A549 (cell line): Measurements from ENCODE around the gene GMPR. TPM values are rescaled to one million over a fixed set of nuclear protein-coding genes. Genes with fewer than 3 reads are reported as not detected.

Experiments
- ATAC-seq, 2 experiments: fragments of 200-7000 bp in 1 of 2; fragments of >200 bp in 1 of 2; cut with Nextera tagmentation in 1 of 2; cut with Tn5 transposase in 1 of 2; 3 replicates each; pipeline versions ENCODE4 v1.8.0 to v1.9.1; 2018 to 2020; ENCODE audit warnings: mild to moderate bottlenecking in 1 of 2, moderate library complexity in 1 of 2
- CTCF ChIA-PET: fragments of 300-600 bp; sonication (Branson Sonifier 250); formaldehyde crosslinking; extraction: SDS; loops from one replicate; lab custom pipeline; 2021; ENCODE audit warnings: antibody characterized with exemption, inconsistent platforms; lab: Yijun Ruan, JAX
- POLR2A ChIA-PET: fragments of 350-600 bp; formaldehyde crosslinking; extraction: SDS; loops from one replicate; lab custom pipeline; 2021; ENCODE audit warnings: antibody characterized with exemption, inconsistent platforms; lab: Yijun Ruan, JAX
- DNase-seq, 2 experiments: peaks; one replicate each; pipeline versions ENCODE4 v3.0.0 to v3.0.0-alpha.2; 2011 to 2016; ENCODE audit warnings: low read depth in 1 of 2, low spot score in 1 of 2
- FAIRE-seq: peaks from 2 replicates; lab custom pipeline; 2011; peaks lifted over from hg19 to GRCh38; lab: Jason Lieb, UNC
- H3K27ac ChIP-seq, 2 experiments: fragments of >200 bp; sonication (Bioruptor Twin); formaldehyde crosslinking; 3 replicates each; pipeline ENCODE4 v1.5.1; 2016 to 2017
- H3K4me1 ChIP-seq: fragments of >200 bp; sonication (Bioruptor Twin); formaldehyde crosslinking; 3 replicates; pipeline ENCODE4 v1.6.1; 2016
- H3K4me2 ChIP-seq: fragments of >200 bp; sonication (Bioruptor Twin); formaldehyde crosslinking; 3 replicates; pipeline ENCODE4 v1.6.1; 2016
- H3K4me3 ChIP-seq: fragments of >200 bp; sonication (Bioruptor Twin); formaldehyde crosslinking; 3 replicates; pipeline ENCODE4 v1.5.1; 2016
- H3K9me3 ChIP-seq: fragments of >200 bp; sonication (Bioruptor Twin); formaldehyde crosslinking; 3 replicates; pipeline ENCODE4 v1.6.1; 2016
- ATOH8 ChIP-seq: fragments of 250-450 bp; sonication (Bioruptor Pico); IDR thresholded peaks from 2 replicates; pipeline ENCODE4 v1.5.0; 2020; ENCODE audit warnings: low read depth, mild to moderate bottlenecking, moderate library complexity
- BHLHE40 ChIP-seq: IDR thresholded peaks from 2 replicates; pipeline ENCODE4 v1.6.1; 2012; ENCODE audit warnings: low read depth, low read length, inconsistent platforms
- CBX2 ChIP-seq: fragments of 200-600 bp; sonication (generic); IDR thresholded peaks from 2 replicates; pipeline ENCODE4 v1.6.1; 2016; ENCODE audit warnings: low read depth, mild to moderate bottlenecking, borderline replicate concordance
- CHD2 ChIP-seq: fragments of 150-350 bp; IDR thresholded peaks from 2 replicates; pipeline ENCODE4 v1.6.1; 2014; ENCODE audit warnings: low read length; ENCODE audit not compliant: partially characterized antibody
- CHD4 ChIP-seq: fragments of 200-600 bp; sonication (generic); IDR thresholded peaks from 2 replicates; pipeline ENCODE4 v1.6.1; 2016; ENCODE audit warnings: antibody characterized with exemption, mild to moderate bottlenecking, borderline replicate concordance
- EHF ChIP-seq: fragments of 250-450 bp; sonication (Bioruptor Pico); IDR thresholded peaks from 2 replicates; pipeline ENCODE4 v1.5.0; 2020; ENCODE audit warnings: mild to moderate bottlenecking
- HDAC2 ChIP-seq: fragments of 200-600 bp; sonication (generic); IDR thresholded peaks from 2 replicates; pipeline ENCODE4 v1.6.1; 2016
- HEYL ChIP-seq: fragments of 250-450 bp; sonication (Bioruptor Pico); IDR thresholded peaks from 2 replicates; pipeline ENCODE4 v1.8.0; 2021; ENCODE audit warnings: mild to moderate bottlenecking, moderate library complexity
- HOXB5 ChIP-seq: fragments of 250-450 bp; sonication (Bioruptor Pico); IDR thresholded peaks from 2 replicates; pipeline ENCODE4 v1.5.0; 2020; ENCODE audit warnings: mild to moderate bottlenecking, moderate library complexity
- JUNB ChIP-seq: fragments of >200 bp; sonication (Bioruptor Twin); formaldehyde crosslinking; IDR thresholded peaks from 2 replicates; pipeline ENCODE4 v1.6.1; 2016
- KDM1A ChIP-seq: fragments of 200-600 bp; sonication (generic); IDR thresholded peaks from 2 replicates; pipeline ENCODE4 v1.6.1; 2016; ENCODE audit warnings: low read depth, mild to moderate bottlenecking
- MAZ ChIP-seq: fragments of 150-350 bp; IDR thresholded peaks from 2 replicates; pipeline ENCODE4 v1.6.1; 2014; ENCODE audit warnings: antibody characterized with exemption, low read depth, low read length, borderline replicate concordance
- NR3C1 ChIP-seq: fragments of >200 bp; sonication (Bioruptor Twin); formaldehyde crosslinking; IDR thresholded peaks from 3 replicates; pipeline ENCODE4 v1.6.1; 2017
- PHF8 ChIP-seq: fragments of 200-600 bp; sonication (generic); IDR thresholded peaks from 2 replicates; pipeline ENCODE4 v1.6.1; 2016; ENCODE audit warnings: low read depth, mild to moderate bottlenecking, antibody characterized with exemption, moderate library complexity, borderline replicate concordance
- POLR2A ChIP-seq: IDR thresholded peaks from 2 replicates; pipeline ENCODE4 v1.6.1; 2012; ENCODE audit warnings: mild to moderate bottlenecking, low read length
- RAD21 ChIP-seq, 2 experiments: fragments of >200 bp in 1 of 2; sonication (Bioruptor Twin) in 1 of 2; formaldehyde crosslinking in 1 of 2; IDR thresholded peaks in 1 of 2; conservative IDR thresholded peaks in 1 of 2; 2 replicates in 1 of 2; 3 replicates in 1 of 2; pipeline ENCODE4 v1.6.1; 2012 to 2018; ENCODE audit warnings: inconsistent platforms in 1 of 2
- RNF2 ChIP-seq: fragments of 200-600 bp; sonication (generic); IDR thresholded peaks from 2 replicates; pipeline ENCODE4 v1.6.1; 2016; ENCODE audit warnings: low read depth, mild to moderate bottlenecking, antibody characterized with exemption, moderate library complexity, borderline replicate concordance
- ZSCAN20 ChIP-seq: fragments of 250-450 bp; sonication (Bioruptor Pico); IDR thresholded peaks from 2 replicates; pipeline ENCODE4 v1.8.0; 2022; ENCODE audit warnings: mild to moderate bottlenecking, moderate library complexity
- WGBS: methylation state at CpG from one replicate; pipeline ENCODE4 v1.1.6; 2017; ENCODE audit errors: missing lambda C conversion rate; 5-methylcytosine and 5-hydroxymethylcytosine counted together
- polyA plus RNA-seq, 4 experiments: library from polyadenylated mRNA; depleted of rRNA in 3 of 4; stranded (reverse); fragments of >200 nt; fragmentation: RNase III in 1 of 4; extraction: RNeasy Plus Mini Kit Qiagen cat#74134 plus additional on column Dnase treatment in 1 of 4; gene quantifications; 2 replicates in 3 of 4; 3 replicates in 1 of 4; pipeline ENCODE4 v1.2.3, GENCODE V29; 2011 to 2017
- TF ChIP-seq, protein P1 (sequence below): IDR thresholded peaks from 2 replicates; pipeline ENCODE4 v1.6.1; 2012
- TF ChIP-seq, protein P2 (sequence below): fragments of >200 bp; sonication (Bioruptor Twin); formaldehyde crosslinking; IDR thresholded peaks from 3 replicates; pipeline ENCODE4 v1.5.1; 2016
- TF ChIP-seq, protein P3 (sequence below): fragments of 150-350 bp; IDR thresholded peaks from 2 replicates; pipeline ENCODE4 v1.6.1; 2014; ENCODE audit warnings: low read depth, mild to moderate bottlenecking, low read length
- TF ChIP-seq, protein P4 (sequence below): IDR thresholded peaks from 2 replicates; pipeline ENCODE4 v1.6.1; 2012

GMPR gene
- polyA plus RNA-seq, 2 of the 4 experiments (the other 2 are of a cell fraction), result 0.23 to 0.34 TPM

DNA sequence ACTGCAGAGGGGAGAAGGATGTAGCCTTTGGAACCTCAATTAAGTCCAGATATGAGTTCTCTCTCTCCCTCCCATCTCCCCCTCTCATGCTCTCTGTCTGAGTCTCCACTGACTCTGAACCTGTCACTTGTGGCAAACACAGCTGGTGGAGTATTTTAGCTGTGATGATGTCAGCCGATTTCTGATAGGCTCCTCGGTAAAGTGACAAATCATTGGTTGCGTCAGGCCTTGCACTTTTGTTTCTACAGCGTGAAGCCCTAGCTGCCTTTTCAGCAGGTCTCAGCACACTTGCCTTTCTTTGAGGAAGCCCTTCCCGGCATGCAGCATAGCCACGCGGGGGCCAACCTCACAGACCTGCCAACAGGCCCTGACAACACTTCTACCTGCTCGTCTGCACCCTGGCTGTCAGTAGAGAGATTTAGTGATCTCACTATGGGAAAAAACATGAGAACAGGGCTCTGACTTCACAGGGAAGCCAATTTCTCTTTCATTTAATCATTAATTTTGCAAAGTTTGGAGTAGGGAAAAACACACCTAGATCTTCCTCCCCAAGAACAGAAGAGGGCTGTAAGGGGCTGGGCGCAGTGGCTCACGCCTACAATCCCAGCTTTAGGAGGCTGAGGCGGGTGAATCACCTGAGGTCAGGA, 84.4 kb downstream of the GMPR start:
- WGBS, result 85% methylated on average over 11 of the region's 11 CpGs
- Histone ChIP-seq H3K4me3 (no peak overlapping the region), H3K4me2 (no peak overlapping the region)
- CTCF ChIA-PET, result interaction anchor here (1.2 to 1.8 kb wide), 3 partner anchors 9 to 188 kb away, joined by 3 to 6 read pairs (median 4); no protein-coding TSS in a partner anchor
- no peak for TF ChIP-seq CBX2
- no peak for TF ChIP-seq CHD4
- no peak for TF ChIP-seq ZSCAN20 (CRISPR knock-in tag)
- TF ChIP-seq BHLHE40, result no peak
- TF ChIP-seq RNF2, result no peak
- TF ChIP-seq JUNB, result no peak
- no peak for TF ChIP-seq RAD21 (conservative IDR thresholded peaks at IDR 0.05 in 1 of 2, IDR thresholded peaks at IDR 0.05 in 1 of 2)
- no peak for TF ChIP-seq HEYL
- TF ChIP-seq, protein P1, sequence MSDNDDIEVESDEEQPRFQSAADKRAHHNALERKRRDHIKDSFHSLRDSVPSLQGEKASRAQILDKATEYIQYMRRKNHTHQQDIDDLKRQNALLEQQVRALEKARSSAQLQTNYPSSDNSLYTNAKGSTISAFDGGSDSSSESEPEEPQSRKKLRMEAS, result no peak
- no peak for TF ChIP-seq CHD2
- TF ChIP-seq, all 56 proteins: peak for 0
- POLR2A ChIA-PET, result no interaction called here
- no peak for FAIRE-seq
- Histone ChIP-seq H3K4me1 (peaks cover 9% of the 10 kb centered on the region; the same call in 1 of the 3 replicates), H3K27ac (no peak overlapping the region), H3K9me3 (no peaks in the 10 kb centered on the region)
- no peak for DNase-seq
- no peak for ATAC-seq

- WGBS, result 98% methylated on average over 2 of the region's 2 CpGs
- ATAC-seq, result no peak
- TF ChIP-seq, protein P1, result no peak
- TF ChIP-seq, protein P2, sequence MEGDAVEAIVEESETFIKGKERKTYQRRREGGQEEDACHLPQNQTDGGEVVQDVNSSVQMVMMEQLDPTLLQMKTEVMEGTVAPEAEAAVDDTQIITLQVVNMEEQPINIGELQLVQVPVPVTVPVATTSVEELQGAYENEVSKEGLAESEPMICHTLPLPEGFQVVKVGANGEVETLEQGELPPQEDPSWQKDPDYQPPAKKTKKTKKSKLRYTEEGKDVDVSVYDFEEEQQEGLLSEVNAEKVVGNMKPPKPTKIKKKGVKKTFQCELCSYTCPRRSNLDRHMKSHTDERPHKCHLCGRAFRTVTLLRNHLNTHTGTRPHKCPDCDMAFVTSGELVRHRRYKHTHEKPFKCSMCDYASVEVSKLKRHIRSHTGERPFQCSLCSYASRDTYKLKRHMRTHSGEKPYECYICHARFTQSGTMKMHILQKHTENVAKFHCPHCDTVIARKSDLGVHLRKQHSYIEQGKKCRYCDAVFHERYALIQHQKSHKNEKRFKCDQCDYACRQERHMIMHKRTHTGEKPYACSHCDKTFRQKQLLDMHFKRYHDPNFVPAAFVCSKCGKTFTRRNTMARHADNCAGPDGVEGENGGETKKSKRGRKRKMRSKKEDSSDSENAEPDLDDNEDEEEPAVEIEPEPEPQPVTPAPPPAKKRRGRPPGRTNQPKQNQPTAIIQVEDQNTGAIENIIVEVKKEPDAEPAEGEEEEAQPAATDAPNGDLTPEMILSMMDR, result no peak
- TF ChIP-seq POLR2A (no peak), EHF (CRISPR knock-in tag) (no peak), HOXB5 (no peak)
- POLR2A ChIA-PET, result no interaction called here
- Histone ChIP-seq H3K27ac (no peak overlapping the region), H3K4me3 (no peak overlapping the region), H3K4me2 (no peak overlapping the region), H3K4me1 (peaks cover 9% of the 10 kb centered on the region; the same call in 1 of the 3 replicates), H3K9me3 (no peaks in the 10 kb centered on the region)
- DNase-seq, result no peak
- CTCF ChIA-PET, result interaction anchor here (0.9 to 2.4 kb wide), 5 partner anchors 9 to 187 kb away, joined by 3 to 13 read pairs (median 4); no protein-coding TSS in a partner anchor
- no peak for FAIRE-seq
Measured at GRCh38 chr6:16324184-16324583, 85.8 kb downstream of the GMPR start.

DNA sequence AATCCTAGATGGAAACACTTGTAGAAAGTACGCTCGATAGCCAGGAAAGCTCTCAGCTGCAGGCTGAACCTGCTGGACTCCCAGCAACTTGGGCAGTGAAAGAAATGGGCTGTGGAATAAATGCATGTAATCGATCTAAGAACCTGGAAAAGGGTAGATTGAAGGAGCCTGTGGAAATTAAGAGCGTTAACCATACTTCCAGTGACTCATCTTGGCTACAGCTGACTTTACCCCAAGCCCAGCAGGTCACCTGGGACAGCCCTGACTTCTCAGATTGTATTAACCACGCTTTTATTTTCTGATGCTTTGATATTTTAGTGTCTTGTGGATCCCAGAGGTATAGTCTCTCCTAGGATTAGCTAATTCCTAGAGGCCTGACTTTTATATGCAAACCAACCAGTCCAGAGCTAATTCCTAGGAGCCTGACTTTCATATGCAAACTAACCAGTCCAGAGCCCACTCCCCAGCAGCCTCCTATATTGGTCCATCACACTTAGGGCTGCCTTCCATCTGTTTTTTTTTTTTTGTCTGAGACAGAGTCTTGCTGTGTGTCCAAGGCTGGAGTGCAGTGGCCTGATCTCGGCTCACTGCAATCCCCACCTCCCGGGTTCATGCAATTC, 86.3 kb downstream of the GMPR start:
- CTCF ChIA-PET, result interaction anchor here (1.0 to 2.4 kb wide), 4 partner anchors 8 to 640 kb away, joined by 3 to 13 read pairs (median 4); no protein-coding TSS in a partner anchor
- WGBS, result 86% methylated on average over 7 of the region's 7 CpGs
- Histone ChIP-seq H3K4me3 (no peak overlapping the region), H3K4me1 (peaks cover 7% of the 10 kb centered on the region; the same call in 1 of the 3 replicates), H3K27ac (no peak overlapping the region), H3K9me3 (no peaks in the 10 kb centered on the region), H3K4me2 (no peak overlapping the region)
- POLR2A ChIA-PET, result no interaction called here
- ATAC-seq (no peak), DNase-seq (no peak), FAIRE-seq (no peak)
- no peak for TF ChIP-seq KDM1A
- no peak for TF ChIP-seq ZSCAN20 (CRISPR knock-in tag)
- TF ChIP-seq PHF8, result no peak
- no peak for TF ChIP-seq RAD21 (conservative IDR thresholded peaks at IDR 0.05 in 1 of 2, IDR thresholded peaks at IDR 0.05 in 1 of 2)
- TF ChIP-seq MAZ, result no peak
- TF ChIP-seq, protein P3, sequence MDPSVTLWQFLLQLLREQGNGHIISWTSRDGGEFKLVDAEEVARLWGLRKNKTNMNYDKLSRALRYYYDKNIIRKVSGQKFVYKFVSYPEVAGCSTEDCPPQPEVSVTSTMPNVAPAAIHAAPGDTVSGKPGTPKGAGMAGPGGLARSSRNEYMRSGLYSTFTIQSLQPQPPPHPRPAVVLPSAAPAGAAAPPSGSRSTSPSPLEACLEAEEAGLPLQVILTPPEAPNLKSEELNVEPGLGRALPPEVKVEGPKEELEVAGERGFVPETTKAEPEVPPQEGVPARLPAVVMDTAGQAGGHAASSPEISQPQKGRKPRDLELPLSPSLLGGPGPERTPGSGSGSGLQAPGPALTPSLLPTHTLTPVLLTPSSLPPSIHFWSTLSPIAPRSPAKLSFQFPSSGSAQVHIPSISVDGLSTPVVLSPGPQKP, result no peak
- TF ChIP-seq, protein P1, result no peak
- no peak for TF ChIP-seq HOXB5
- TF ChIP-seq ATOH8 (CRISPR knock-in tag), result no peak
- no peak for TF ChIP-seq HDAC2
- TF ChIP-seq EHF (CRISPR knock-in tag), result no peak
- TF ChIP-seq, protein P4, sequence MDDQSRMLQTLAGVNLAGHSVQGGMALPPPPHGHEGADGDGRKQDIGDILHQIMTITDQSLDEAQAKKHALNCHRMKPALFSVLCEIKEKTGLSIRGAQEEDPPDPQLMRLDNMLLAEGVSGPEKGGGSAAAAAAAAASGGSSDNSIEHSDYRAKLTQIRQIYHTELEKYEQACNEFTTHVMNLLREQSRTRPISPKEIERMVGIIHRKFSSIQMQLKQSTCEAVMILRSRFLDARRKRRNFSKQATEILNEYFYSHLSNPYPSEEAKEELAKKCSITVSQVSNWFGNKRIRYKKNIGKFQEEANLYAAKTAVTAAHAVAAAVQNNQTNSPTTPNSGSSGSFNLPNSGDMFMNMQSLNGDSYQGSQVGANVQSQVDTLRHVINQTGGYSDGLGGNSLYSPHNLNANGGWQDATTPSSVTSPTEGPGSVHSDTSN, result no peak
- TF ChIP-seq NR3C1, result no peak
